ENCODE measurements around the gene PTBP3. TPM values are rescaled to one million over a fixed set of nuclear protein-coding genes. Genes with fewer than 3 reads are reported as not detected.

Gene PTBP3
- total RNA-seq, 1 donor from 2014 or later, result 42.5 TPM

DNA sequence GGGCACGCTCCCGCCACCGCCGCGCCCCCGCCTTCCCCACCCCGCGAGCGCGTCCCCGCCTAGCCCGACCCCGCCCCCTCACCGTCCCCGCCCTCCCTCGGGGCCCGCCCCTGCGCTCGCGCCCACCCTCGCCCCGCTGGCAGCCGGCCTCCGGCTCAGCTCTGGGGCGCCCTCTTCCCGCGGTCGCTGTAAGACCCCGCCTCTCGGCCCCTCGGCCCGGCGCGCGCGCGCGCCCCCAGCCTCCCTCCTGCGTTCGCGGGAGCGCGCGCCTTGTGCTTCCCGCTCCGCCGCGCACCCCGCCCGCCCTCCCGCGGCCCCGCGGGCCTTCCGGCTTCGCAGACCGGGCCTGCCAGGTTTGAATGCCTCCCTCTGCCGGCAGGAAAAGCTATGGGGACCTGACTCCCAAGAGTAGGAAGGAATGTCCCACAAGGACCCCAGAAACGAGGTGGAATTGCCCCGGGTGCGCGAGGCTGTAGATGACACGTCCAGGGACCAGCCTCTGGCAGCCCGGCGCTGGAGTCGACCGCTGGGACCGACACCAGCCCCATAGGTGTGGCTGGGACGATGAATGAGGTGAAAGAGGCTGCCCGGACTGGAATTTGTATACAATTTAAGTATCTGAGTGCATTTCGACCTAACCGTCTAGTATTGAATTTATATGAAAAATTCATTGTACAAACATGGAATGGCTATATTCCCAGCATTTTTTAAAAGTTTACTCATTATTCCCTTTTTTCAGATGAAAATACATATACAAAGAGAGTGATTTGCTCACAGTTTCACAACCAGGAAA is 416 bp upstream of the PTBP3 start:
- peak; percentile 92 for DNase-seq (ENCODE audit: low read depth, low spot score)
- H3K4me1 Mint-ChIP-seq, result peaks cover 25% of the 10 kb centered on the region
- no peaks in the 10 kb centered on the region for H3K9me3 Mint-ChIP-seq
- H3K27ac Mint-ChIP-seq (ENCODE audit: unreplicated experiment), result peak overlapping the region; percentile 98
- peaks cover 10% of the 10 kb centered on the region for H3K27me3 Mint-ChIP-seq (ENCODE audit: low read depth)
- H3K36me3 Mint-ChIP-seq (ENCODE audit: low read depth), result no peaks in the 10 kb centered on the region
- TF ChIP-seq, protein P1, sequence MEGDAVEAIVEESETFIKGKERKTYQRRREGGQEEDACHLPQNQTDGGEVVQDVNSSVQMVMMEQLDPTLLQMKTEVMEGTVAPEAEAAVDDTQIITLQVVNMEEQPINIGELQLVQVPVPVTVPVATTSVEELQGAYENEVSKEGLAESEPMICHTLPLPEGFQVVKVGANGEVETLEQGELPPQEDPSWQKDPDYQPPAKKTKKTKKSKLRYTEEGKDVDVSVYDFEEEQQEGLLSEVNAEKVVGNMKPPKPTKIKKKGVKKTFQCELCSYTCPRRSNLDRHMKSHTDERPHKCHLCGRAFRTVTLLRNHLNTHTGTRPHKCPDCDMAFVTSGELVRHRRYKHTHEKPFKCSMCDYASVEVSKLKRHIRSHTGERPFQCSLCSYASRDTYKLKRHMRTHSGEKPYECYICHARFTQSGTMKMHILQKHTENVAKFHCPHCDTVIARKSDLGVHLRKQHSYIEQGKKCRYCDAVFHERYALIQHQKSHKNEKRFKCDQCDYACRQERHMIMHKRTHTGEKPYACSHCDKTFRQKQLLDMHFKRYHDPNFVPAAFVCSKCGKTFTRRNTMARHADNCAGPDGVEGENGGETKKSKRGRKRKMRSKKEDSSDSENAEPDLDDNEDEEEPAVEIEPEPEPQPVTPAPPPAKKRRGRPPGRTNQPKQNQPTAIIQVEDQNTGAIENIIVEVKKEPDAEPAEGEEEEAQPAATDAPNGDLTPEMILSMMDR (conservative IDR thresholded peaks at IDR 0.05), result peak; percentile 66
- H3K4me3 Mint-ChIP-seq, result peak overlapping the region; percentile 97

DNA sequence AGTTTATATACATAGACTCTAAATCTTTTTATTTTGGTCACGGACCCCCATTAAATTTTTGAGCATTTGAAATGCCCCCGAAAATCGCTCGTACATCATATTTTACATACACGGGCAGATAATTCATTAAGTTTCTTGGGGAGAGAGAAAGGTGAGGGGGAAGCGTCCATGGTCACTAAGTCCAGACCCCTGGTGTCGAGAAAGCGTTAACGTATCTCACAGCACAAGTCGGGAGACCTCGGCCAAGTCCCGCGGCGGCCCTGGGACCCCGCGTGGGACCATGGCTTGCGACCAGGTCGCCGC is 794 bp downstream of the PTBP3 start:
- peak overlapping the region; percentile 63 for H3K27ac Mint-ChIP-seq (ENCODE audit: unreplicated experiment)
- TF ChIP-seq, protein P1 (conservative IDR thresholded peaks at IDR 0.05), result peak; percentile 51
- peak overlapping the region; percentile 95 for H3K4me3 Mint-ChIP-seq
- no peaks in the 10 kb centered on the region for H3K9me3 Mint-ChIP-seq
- DNase-seq (ENCODE audit: low read depth, low spot score), result no peak
- H3K4me1 Mint-ChIP-seq, result peaks cover 25% of the 10 kb centered on the region
- peaks cover 10% of the 10 kb centered on the region for H3K27me3 Mint-ChIP-seq (ENCODE audit: low read depth)
- no peaks in the 10 kb centered on the region for H3K36me3 Mint-ChIP-seq (ENCODE audit: low read depth)

DNA sequence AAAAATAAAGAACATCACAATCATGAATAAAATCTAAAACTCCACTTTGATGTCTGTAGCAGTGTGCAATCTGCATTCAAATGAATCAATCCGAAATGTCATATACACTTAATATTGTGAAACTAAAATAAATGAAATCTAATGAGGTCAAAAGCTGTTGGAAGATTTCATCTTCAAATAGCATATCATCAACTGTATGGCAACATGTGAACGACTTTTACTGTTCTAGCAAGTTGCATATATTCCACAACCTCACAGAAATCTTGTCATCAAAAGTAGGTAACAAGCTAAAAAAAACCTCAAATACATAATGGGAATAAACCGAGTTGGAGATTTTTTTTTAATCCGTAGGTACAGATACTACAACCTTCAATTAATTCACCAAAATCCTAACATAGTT is 1.2 kb downstream of the PTBP3 start:
- Mint-ChIP-seq H3K4me3 (peak overlapping the region; percentile 95), H3K27me3 (ENCODE audit: low read depth) (peaks cover 10% of the 10 kb centered on the region), H3K36me3 (ENCODE audit: low read depth) (no peaks in the 10 kb centered on the region), H3K27ac (ENCODE audit: unreplicated experiment) (no peak overlapping the region), H3K9me3 (no peaks in the 10 kb centered on the region), H3K4me1 (peaks cover 25% of the 10 kb centered on the region)
- TF ChIP-seq, protein P1 (conservative IDR thresholded peaks at IDR 0.05), result no peak
- no peak for DNase-seq (ENCODE audit: low read depth, low spot score)

DNA sequence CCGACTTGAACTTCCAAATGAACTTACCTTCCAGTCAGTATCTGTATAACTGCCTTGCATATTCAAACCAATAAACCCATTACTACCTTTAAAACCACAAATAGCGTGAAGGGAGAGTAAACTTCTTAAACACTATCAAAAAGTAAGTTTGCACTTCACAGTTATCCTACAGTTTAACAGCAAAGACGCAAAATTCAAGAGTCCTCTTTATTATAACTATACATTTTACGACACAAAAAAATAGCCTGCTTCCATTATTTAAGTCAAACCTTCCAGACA is 1.8 kb downstream of the PTBP3 start:
- TF ChIP-seq, protein P1 (conservative IDR thresholded peaks at IDR 0.05), result no peak
- no peak for DNase-seq (ENCODE audit: low read depth, low spot score)
- H3K9me3 Mint-ChIP-seq, result no peaks in the 10 kb centered on the region
- peaks cover 10% of the 10 kb centered on the region for H3K27me3 Mint-ChIP-seq (ENCODE audit: low read depth)
- peaks cover 25% of the 10 kb centered on the region for H3K4me1 Mint-ChIP-seq
- no peaks in the 10 kb centered on the region for H3K36me3 Mint-ChIP-seq (ENCODE audit: low read depth)
- no peak overlapping the region for H3K27ac Mint-ChIP-seq (ENCODE audit: unreplicated experiment)
- peak overlapping the region; percentile 95 for H3K4me3 Mint-ChIP-seq

DNA sequence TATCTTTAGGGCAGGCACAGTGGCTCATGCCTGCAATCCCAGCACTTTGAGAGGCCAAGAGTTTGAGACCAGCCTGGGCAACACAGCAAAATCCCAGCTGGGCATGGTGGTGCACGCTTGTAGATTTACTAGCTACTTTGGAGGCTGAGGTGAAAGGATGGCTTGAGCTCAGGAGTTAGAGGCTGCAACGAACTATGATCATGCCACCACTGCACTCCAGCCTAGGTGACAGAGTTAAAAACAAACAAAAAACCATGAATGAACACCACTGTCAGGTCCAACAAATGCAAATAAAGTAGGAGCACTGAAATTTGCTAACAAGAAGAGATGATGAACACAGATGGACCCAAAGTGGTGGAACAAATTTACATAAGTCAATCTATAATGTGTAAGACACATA is 4.9 kb downstream of the PTBP3 start:
- peaks cover 4% of the 10 kb centered on the region for H3K9me3 Mint-ChIP-seq
- no peak overlapping the region for H3K27ac Mint-ChIP-seq (ENCODE audit: unreplicated experiment)
- peaks cover 10% of the 10 kb centered on the region for H3K27me3 Mint-ChIP-seq (ENCODE audit: low read depth)
- H3K4me3 Mint-ChIP-seq, result no peak overlapping the region
- peaks cover 9% of the 10 kb centered on the region for H3K36me3 Mint-ChIP-seq (ENCODE audit: low read depth)
- no peak for DNase-seq (ENCODE audit: low read depth, low spot score)
- TF ChIP-seq, protein P1 (conservative IDR thresholded peaks at IDR 0.05), result no peak
- H3K4me1 Mint-ChIP-seq, result peaks cover 30% of the 10 kb centered on the region

Measured in neural crest cell (in vitro differentiated cells).